ENCODE data around the gene TRIM17. TPM values are rescaled to one million over a fixed set of nuclear protein-coding genes. Genes with fewer than 3 reads are reported as not detected.

Gene TRIM17
- polyA plus RNA-seq, 1 of the 3 experiments (the other 2 are of a cell fraction) = 1.6 TPM

GRCh38 chr1:228410015-228410414 is 6.6 kb downstream of the TRIM17 start (continued):
- TF ChIP-seq MAX (IDR thresholded peaks at IDR 0.05; ENCODE audit: low read depth) (no peak), NFIC (IDR thresholded peaks at IDR 0.05; ENCODE audit: borderline replicate concordance) (no peak), TEAD4 (IDR thresholded peaks at IDR 0.05; ENCODE audit: borderline replicate concordance, insufficient read depth) (no peak), TAF1 (IDR thresholded peaks at IDR 0.05; ENCODE audit: borderline replicate concordance, low read depth, low read length) (no peak), RXRA (IDR thresholded peaks at IDR 0.05; ENCODE audit: borderline replicate concordance, low read depth) (no peak), SIN3A (IDR thresholded peaks at IDR 0.05; ENCODE audit: borderline replicate concordance, low read depth, low read length) (no peak), IRF3 (IDR thresholded peaks at IDR 0.05; ENCODE audit: low read depth, low read length) (no peak)

- CTCF ChIA-PET = no interaction called here
Observed at GRCh38 chr1:228408869-228409805, 7.5 kb downstream of the TRIM17 start.

More at GRCh38 chr1:228408869-228409805, 7.5 kb downstream of the TRIM17 start:
- no peaks in the 10 kb centered on the region for H3K9me2 ChIP-seq
- peaks cover 39% of the 10 kb centered on the region for H3K79me2 ChIP-seq (ENCODE audit: insufficient read depth)
- H3K9ac ChIP-seq = no peak overlapping the region
- DNase-seq = no peak
- 90% methylated on average over 12 of the region's 19 CpGs for WGBS (ENCODE audit: low lambda C conversion rate)
- POLR2A ChIA-PET = no interaction called here
- H3K4me3 ChIP-seq (ENCODE audit: low read depth in 2 of 2, low read length in 1 of 2) = no peak overlapping the region
- H2AFZ ChIP-seq (ENCODE audit: low read depth) = no peak overlapping the region
- H3K36me3 ChIP-seq (replicated peaks in 1 of 2; ENCODE audit: control insufficient read depth in 1 of 2, insufficient read depth in 2 of 2, low read length in 1 of 2) = peaks cover 1 to 5% of the 10 kb centered on the region in 2 experiments
- H3K27ac ChIP-seq (ENCODE audit: low read depth in 2 of 2, low read length in 1 of 2) = no peak overlapping the region
- peaks cover 13 to 32% of the 10 kb centered on the region in 2 experiments for H3K4me1 ChIP-seq (ENCODE audit: control insufficient read depth in 1 of 2, insufficient read depth in 2 of 2, low read depth in 1 of 2, low read length in 1 of 2)
- H3K27me3 ChIP-seq (ENCODE audit: insufficient read depth) = no peaks in the 10 kb centered on the region
- no peaks in the 10 kb centered on the region for H3F3A ChIP-seq (replicated peaks; ENCODE audit: insufficient read depth)
- H3K4me2 ChIP-seq = no peak overlapping the region; the same call in 1 of the 2 replicates
- peaks cover 17% of the 10 kb centered on the region for H4K20me1 ChIP-seq (ENCODE audit: insufficient read depth)
- H3K9me3 ChIP-seq = no peaks in the 10 kb centered on the region
- TF ChIP-seq SIN3A (IDR thresholded peaks at IDR 0.05; ENCODE audit: borderline replicate concordance, low read depth, low read length) (no peak), JUND (IDR thresholded peaks at IDR 0.05) (no peak), CHD2 (IDR thresholded peaks at IDR 0.05; ENCODE audit: low read length, partially characterized antibody) (no peak), USF2 (IDR thresholded peaks at IDR 0.05; ENCODE audit: borderline replicate concordance, low read depth, low read length) (no peak), NFIC (IDR thresholded peaks at IDR 0.05; ENCODE audit: borderline replicate concordance) (no peak), REST (IDR thresholded peaks at IDR 0.05; ENCODE audit: low read depth, low read length) (no peak), MXI1 (IDR thresholded peaks at IDR 0.05; ENCODE audit: low read depth, low read length) (no peak), CTCF (IDR thresholded peaks at IDR 0.05) (no peak), SMC3 (IDR thresholded peaks at IDR 0.05; ENCODE audit: low read depth, low read length) (no peak), EP300 (IDR thresholded peaks at IDR 0.05; ENCODE audit: borderline replicate concordance in 1 of 2, low read depth in 1 of 2, low read length in 1 of 2) (no peak), TEAD4 (IDR thresholded peaks at IDR 0.05; ENCODE audit: borderline replicate concordance, insufficient read depth) (no peak), MEF2A (IDR thresholded peaks at IDR 0.05; ENCODE audit: borderline replicate concordance, low read depth) (no peak), ZBTB33 (IDR thresholded peaks at IDR 0.05; ENCODE audit: borderline replicate concordance, low read depth) (no peak), EZH2phosphoT487 (IDR thresholded peaks at IDR 0.05; ENCODE audit: borderline replicate concordance, low read depth) (no peak), TCF12 (IDR thresholded peaks at IDR 0.05) (no peak)
